ENCODE measurements around the gene TFCP2.
"Not testable (repeated sequence)": the region's sequence is repeated elsewhere in the genome, so short reads cannot be mapped to it uniquely, and the experiment has no call there.

Gene TFCP2, protein sequence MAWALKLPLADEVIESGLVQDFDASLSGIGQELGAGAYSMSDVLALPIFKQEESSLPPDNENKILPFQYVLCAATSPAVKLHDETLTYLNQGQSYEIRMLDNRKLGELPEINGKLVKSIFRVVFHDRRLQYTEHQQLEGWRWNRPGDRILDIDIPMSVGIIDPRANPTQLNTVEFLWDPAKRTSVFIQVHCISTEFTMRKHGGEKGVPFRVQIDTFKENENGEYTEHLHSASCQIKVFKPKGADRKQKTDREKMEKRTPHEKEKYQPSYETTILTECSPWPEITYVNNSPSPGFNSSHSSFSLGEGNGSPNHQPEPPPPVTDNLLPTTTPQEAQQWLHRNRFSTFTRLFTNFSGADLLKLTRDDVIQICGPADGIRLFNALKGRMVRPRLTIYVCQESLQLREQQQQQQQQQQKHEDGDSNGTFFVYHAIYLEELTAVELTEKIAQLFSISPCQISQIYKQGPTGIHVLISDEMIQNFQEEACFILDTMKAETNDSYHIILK

GRCh38 chr12:51172515-51173431 is at the start of gene TFCP2:
TSS of gene TFCP2 (minus strand) at chr12:51173135. CDS start at chr12:51172422, 713 bp downstream.
- DNase-seq, result peak; percentile 67

DNA sequence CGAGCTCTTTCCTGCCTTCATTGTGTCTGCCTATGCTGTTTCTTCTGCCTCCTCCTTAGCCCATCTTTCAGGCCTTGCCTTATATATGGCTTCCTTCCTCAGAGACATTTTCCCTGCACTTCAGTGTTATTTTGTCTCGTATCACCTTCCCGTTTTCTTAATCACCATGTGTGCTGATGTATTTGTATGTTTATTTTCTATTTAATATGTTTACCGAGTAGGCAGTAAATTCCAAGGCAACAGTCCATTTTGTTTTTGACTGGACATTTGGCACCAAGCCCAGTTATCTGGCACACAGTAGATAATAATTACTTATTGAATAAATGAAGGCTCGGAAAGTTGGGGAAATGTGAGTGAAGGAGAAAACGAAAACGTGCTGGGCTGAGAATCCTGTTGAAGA is 49.5 kb upstream of the TFCP2 start:
- no peak for DNase-seq

- DNase-seq, result not testable (repeated sequence)
These were observed 46.9 kb upstream of the TFCP2 start for GRCh38 chr12:51219857-51220256.

- no peak for DNase-seq
These were observed 46.4 kb upstream of the TFCP2 start for GRCh38 chr12:51219322-51219721.

DNA sequence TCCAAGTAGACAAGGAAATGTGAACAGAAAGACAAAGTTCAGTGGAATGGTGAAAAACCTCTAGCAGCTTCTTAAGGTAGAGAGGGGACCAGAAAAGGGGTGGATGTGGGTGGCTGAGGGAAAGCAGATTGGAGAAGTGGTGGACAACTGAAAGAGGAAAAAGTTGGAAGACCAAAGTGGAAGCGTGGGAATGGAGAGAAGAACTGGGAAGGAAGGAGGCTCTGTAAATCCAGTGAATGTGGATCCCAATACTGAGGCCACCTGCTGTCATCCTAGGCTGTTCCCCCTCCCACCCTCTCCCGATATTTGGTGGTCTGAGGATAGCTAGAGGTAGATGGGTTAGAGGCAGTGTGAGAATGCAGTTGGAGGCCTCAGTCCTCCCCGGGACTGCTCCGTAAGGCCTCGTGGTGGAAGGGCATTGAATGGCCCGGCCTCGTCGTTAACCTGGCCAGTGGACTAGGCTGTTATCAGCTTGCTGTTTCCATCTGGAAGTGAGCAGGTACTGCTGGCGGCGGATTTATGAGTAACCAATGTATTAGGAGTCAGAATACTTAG is 45.7 kb upstream of the TFCP2 start:
- no peak for DNase-seq

DNA sequence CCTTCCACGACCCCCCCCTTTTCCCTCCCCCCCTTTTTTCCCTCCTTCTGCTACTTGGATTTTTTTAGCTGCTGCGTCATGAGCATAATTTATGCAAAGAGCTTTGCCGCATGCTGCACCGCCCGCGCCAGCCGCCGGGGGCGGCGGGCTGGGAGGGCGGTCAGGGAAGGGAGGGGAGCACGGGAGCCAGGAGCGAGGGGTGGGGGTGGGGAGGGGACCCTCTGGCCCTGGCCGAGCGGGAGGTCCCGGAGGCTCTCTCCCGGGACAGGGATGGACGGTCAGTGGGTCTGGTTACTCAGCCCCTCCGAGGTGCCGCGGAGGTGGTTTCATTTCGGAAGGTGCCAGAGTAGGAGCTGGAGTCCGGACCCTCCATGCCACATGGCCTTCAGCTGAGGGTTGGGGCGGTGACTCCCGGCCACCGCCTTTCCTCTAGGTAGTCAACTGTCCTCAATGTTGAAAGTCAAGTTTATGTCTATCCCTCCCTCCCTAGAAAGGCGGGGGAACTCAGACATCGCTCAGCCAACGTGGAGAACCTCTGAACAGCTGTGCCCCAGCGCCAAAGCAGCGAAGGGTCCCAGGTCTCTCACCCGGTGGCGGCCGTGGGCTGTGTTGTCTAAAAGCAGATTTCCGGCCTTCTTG is 45.2 kb upstream of the TFCP2 start, which contains the start of gene POU6F1:
POU6F1 (minus strand) TSS at position 95 of the 639 bp plus-strand sequence. CDS start 11,226 bp downstream, outside the sequence.
- DNase-seq, result no peak

GRCh38 chr12:51217133-51217967 is 44.4 kb upstream of the TFCP2 start:
- no peak for DNase-seq

GRCh38 chr12:51216642-51217041 is 43.7 kb upstream of the TFCP2 start:
- DNase-seq, result no peak

DNA sequence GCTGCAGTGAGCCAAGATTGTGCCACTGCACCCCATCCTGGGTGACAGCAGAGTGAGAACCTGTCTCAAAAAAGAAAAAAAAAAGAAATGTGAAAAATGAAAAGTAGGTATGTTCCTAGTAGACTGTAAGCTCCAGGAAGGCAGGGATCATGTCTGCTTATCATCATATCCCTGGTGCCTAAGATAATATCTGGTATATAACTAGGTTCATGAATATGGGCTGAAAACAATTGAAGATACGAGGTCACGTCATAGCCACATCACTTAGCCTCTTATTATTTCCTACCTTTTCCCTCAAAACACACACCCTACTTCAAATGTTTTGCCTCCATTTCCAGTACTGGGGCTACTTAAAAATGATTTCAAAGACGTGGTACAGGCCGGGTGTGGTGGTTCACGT is 42.0 kb upstream of the TFCP2 start:
- no peak for DNase-seq

- no peak for DNase-seq
These were observed 37.9 kb upstream of the TFCP2 start for GRCh38 chr12:51210690-51211395.

DNA sequence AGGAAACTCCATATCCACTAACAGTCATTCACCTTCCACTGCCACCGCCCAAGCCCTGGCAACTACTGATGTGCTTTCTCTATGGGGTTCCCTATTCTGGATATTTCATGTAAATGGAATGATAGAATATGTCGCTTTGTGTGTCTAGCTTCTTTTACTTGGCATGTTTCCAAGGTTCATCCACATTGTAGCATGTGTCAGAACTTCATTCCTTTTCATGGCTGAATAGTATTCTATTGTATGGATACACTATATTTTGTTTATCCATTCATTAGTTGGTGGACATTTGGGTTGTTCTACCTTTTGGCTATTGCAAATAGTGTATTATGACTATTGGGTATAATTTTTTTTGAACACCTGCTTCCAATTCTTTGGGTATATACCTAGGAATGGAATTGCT is 36.3 kb upstream of the TFCP2 start:
- DNase-seq, result no peak

DNA sequence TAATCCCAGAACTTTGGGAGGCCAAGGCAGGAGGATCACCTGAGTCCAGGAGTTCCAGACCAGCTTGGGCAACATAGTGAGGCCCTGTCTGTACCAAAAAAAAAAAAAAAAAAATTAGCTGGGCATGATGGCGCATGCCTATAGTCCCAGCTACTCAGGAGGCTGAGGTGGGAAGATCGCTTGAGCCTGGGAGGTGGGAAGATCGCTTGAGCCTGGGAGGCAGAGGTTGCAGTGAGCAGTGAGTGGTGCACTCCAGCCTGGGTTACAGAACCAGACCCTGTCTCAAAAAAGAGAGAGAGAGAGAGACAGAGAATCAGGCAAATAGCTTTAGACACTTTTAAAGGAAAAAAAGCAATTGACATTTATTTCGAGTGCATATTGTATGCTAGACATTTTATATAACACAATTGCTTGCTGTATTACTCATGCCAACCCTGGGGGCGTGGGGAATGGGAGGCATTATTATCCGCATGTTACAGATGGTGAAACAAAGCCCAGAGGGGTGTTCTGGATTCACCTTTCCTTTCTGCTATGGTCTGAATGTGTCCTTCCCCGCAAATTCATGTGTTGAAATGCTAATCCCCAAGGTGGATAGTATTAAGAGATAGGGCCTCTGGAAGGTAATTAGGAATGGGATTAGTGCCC is 35.2 kb upstream of the TFCP2 start:
- DNase-seq, result no peak

GRCh38 chr12:51205350-51205749 is 32.4 kb upstream of the TFCP2 start:
- no peak for DNase-seq

GRCh38 chr12:51202718-51203117 is 29.8 kb upstream of the TFCP2 start:
- DNase-seq, result no peak

GRCh38 chr12:51200806-51201205 is 27.9 kb upstream of the TFCP2 start:
- DNase-seq, result no peak

DNA sequence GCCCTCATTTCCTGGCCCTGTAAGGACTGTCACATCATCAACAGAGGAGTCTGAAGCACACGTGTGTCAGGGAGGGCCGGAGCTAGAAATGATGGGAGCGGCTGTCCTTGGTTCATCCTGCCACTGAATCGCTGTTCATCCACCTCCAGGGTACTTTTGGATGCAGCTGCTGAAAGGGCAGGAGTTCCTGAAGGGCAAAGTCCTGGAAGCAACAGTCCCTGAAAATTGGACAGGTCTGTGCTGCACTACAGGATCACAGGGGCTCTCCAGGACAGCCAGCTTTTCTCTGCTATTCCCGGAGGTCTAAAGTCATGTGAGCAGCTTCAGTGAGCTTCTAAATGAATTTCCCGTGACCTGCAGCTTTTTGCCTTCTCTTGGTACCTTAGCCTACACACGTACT is 27.2 kb upstream of the TFCP2 start:
- no peak for DNase-seq

- no peak for DNase-seq
These were observed 26.5 kb upstream of the TFCP2 start for GRCh38 chr12:51199366-51199945.

DNA sequence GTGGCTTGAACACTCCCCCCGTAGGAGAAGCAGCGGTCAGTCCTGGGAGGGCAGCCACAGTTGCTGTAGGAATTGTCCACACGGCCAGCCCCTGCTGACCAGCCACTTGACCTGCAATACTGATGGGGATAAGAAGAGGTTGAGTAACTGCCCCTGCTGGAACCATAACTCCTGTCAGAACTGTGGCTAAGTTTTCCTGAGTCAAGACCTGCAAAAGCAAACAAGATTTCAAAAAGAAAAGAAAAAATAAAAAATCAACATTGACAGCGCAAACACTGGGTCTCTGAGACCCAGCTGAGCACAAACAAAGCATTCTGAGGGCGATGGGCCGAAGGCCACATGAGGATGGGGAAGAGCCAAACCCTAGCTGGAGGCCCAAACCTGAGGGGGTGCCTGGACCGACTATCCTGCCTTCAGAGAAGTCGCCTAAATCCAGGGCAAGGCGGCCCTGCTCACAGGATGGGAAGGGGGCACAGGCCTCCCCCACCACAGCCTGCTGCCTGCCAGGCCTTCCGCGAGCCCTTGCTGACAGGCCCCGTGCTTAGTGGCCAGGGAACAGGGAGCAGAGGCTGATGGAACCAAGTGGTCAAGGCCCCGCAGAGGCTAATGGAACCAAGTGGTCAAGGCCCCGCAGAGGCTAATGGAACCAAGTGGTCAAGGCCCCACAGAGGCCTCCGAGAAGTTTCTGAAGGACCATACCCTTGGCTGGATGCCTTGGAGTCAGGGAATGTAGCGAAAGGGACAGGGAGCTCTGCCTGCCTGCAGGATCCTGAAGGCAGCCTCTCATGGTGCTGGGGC is 25.8 kb upstream of the TFCP2 start:
- DNase-seq, result no peak

Data from DMS79 (cell line).